ENCODE results near the gene PPIP5K1. TPM values are rescaled to one million over a fixed set of nuclear protein-coding genes. Genes with fewer than 3 reads are reported as not detected.

The PPIP5K1 gene
- total RNA-seq, 1 experiment from 2014 or later = 62.4 TPM

GRCh38 chr15:43520138-43520537 is 69.9 kb downstream of the PPIP5K1 start:
- Histone ChIP-seq H3K4me2 (ENCODE audit: low read length) (no peak overlapping the region), H3K79me2 (ENCODE audit: insufficient read depth, low read length) (no peaks in the 10 kb centered on the region), H3K36me3 (ENCODE audit: control insufficient read depth in 1 of 2, insufficient read depth in 2 of 2, low read length in 2 of 2) (no peaks in the 10 kb centered on the region), H3K9ac (ENCODE audit: low read length) (no peak overlapping the region), H3K4me1 (ENCODE audit: control insufficient read depth in 1 of 2, insufficient read depth in 2 of 2, low read length in 2 of 2) (peaks cover 0 to 5% of the 10 kb centered on the region in 2 experiments; a peak in 2 of 4 replicates), H3K9me3 (ENCODE audit: control insufficient read depth in 1 of 2, insufficient read depth in 1 of 2, low read depth in 1 of 2, low read length in 2 of 2) (no peaks in the 10 kb centered on the region), H3K27me3 (ENCODE audit: insufficient read depth, low read length) (no peaks in the 10 kb centered on the region), H3K27ac (ENCODE audit: low read depth, low read length) (no peak overlapping the region), H3K9me2 (ENCODE audit: insufficient read depth) (no peaks in the 10 kb centered on the region), H3K4me3 (replicated peaks in 1 of 2; ENCODE audit: low read depth in 1 of 2, low read length in 2 of 2) (no peak overlapping the region), H4K20me1 (ENCODE audit: insufficient read depth) (no peaks in the 10 kb centered on the region), H2AFZ (ENCODE audit: low read depth, low read length, poor library complexity, severe bottlenecking) (no peak overlapping the region)
- no peak for ATAC-seq
- POLR2A ChIA-PET = no interaction called here
- no peak for DNase-seq (ENCODE audit: low read depth, low spot score)
- RAD21 ChIA-PET (ENCODE audit: low non-redundant PET in 1 of 2, low total read pairs in 2 of 2, uncharacterized antibody in 2 of 2, unreplicated experiment in 2 of 2) = no interaction called here
- BruUV-seq (replicated peaks) = no TSS peak
- intact Hi-C loops (cut with micrococcal nuclease) = no loop called here
- TF ChIP-seq EZH2 (IDR thresholded peaks at IDR 0.05) (no peak), RAD21 (IDR thresholded peaks at IDR 0.05; ENCODE audit: low read depth) (no peak), SRF (IDR thresholded peaks at IDR 0.05; ENCODE audit: low read depth) (no peak), ZNF274 (IDR thresholded peaks at IDR 0.05; ENCODE audit: low read depth, low read length) (no peak), CEBPB (IDR thresholded peaks at IDR 0.05; ENCODE audit: low read depth) (no peak), CTCF (IDR thresholded peaks at IDR 0.05 in 2 of 3, conservative IDR thresholded peaks at IDR 0.05 in 1 of 3; ENCODE audit: borderline replicate concordance in 1 of 3, insufficient read depth in 1 of 3, low read depth in 2 of 3, low read length in 2 of 3) (no peak), FOSL1 (IDR thresholded peaks at IDR 0.05; ENCODE audit: low read depth) (no peak), YY1 (IDR thresholded peaks at IDR 0.05; ENCODE audit: extremely low read depth, insufficient replicate concordance, low read depth, low read length) (no peak), POLR2A (IDR thresholded peaks at IDR 0.05; ENCODE audit: borderline replicate concordance, extremely low read depth, insufficient read depth, insufficient read length) (no peak), SP1 (IDR thresholded peaks at IDR 0.05; ENCODE audit: low read depth) (no peak), TCF7L2 (IDR thresholded peaks at IDR 0.05; ENCODE audit: borderline replicate concordance, extremely low read depth, insufficient read depth, insufficient read length) (no peak), REST (IDR thresholded peaks at IDR 0.05; ENCODE audit: low read depth) (no peak), ELF1 (IDR thresholded peaks at IDR 0.05; ENCODE audit: borderline replicate concordance, low read depth) (no peak), ZFX (IDR thresholded peaks at IDR 0.05) (no peak), JUND (IDR thresholded peaks at IDR 0.05) (no peak)
- TF ChIP-seq, protein P1, sequence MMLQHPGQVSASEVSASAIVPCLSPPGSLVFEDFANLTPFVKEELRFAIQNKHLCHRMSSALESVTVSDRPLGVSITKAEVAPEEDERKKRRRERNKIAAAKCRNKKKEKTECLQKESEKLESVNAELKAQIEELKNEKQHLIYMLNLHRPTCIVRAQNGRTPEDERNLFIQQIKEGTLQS (IDR thresholded peaks at IDR 0.05) = no peak
- TF ChIP-seq, protein P2, sequence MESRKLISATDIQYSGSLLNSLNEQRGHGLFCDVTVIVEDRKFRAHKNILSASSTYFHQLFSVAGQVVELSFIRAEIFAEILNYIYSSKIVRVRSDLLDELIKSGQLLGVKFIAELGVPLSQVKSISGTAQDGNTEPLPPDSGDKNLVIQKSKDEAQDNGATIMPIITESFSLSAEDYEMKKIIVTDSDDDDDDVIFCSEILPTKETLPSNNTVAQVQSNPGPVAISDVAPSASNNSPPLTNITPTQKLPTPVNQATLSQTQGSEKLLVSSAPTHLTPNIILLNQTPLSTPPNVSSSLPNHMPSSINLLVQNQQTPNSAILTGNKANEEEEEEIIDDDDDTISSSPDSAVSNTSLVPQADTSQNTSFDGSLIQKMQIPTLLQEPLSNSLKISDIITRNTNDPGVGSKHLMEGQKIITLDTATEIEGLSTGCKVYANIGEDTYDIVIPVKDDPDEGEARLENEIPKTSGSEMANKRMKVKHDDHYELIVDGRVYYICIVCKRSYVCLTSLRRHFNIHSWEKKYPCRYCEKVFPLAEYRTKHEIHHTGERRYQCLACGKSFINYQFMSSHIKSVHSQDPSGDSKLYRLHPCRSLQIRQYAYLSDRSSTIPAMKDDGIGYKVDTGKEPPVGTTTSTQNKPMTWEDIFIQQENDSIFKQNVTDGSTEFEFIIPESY (IDR thresholded peaks at IDR 0.05; ENCODE audit: extremely low read depth, insufficient replicate concordance, low read length) = no peak
- CTCF ChIA-PET = interaction anchor here (1.2 kb wide), 1 partner anchor 9 kb away, joined by 3 read pairs; no protein-coding TSS in a partner anchor
